Lower leg skin (tissue), 3 donors: ENCODE data around the gene OAS2.

Experiments
- CTCF ChIP-seq, 3 donors: fragments of 450-650 bp; IDR thresholded peaks; one replicate each; pipeline ENCODE4 v1.5.1; 2016; ENCODE audit warnings: antibody characterized with exemption in 3 of 3, mild to moderate bottlenecking in 3 of 3, moderate library complexity in 2 of 3
- POLR2A ChIP-seq, 2 donors: fragments of 450-650 bp; IDR thresholded peaks; one replicate each; pipeline ENCODE4 v1.6.1; 2016 to 2017; ENCODE audit warnings: antibody characterized with exemption in 2 of 2, mild to moderate bottlenecking in 1 of 2, moderate library complexity in 1 of 2

DNA sequence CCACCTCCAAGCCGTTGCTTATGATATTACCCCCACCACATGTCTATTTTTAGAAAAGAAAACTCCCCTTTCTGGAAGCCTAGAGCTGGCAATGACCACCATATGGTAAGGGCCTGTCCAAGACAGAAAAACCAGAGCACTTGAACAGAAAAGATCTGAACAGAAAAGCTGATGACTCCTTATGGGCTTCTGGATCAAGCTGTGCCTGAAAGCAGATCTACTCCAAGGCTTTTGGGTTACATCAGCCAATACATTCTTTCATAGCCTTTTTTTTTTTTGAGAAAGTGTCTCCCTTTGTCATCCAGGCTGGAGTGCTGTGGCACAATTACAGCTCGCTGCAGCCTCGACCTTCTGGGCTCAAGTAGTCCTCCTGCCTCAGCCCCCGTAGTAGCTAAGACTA, 16.8 kb upstream of the OAS2 start:
- TF ChIP-seq POLR2A (IDR thresholded peaks at IDR 0.05) (no peak), CTCF (IDR thresholded peaks at IDR 0.05) (no peak)
